DND-41 (cell line): Measurements from ENCODE around the gene BBS9.

Source experiments
- CTCF ChIP-seq: IDR thresholded peaks from 2 replicates; pipeline ENCODE4 v1.5.1; 2012; ENCODE audit warnings: borderline replicate concordance, low read length, moderate library complexity, mild to moderate bottlenecking; ENCODE audit not compliant: poor library complexity, severe bottlenecking; ENCODE audit errors: extremely low read depth
- EZH2 ChIP-seq: IDR thresholded peaks from 3 replicates; pipeline ENCODE4 v1.6.1; 2012; ENCODE audit warnings: borderline replicate concordance, low read depth, mild to moderate bottlenecking, moderate library complexity, low read length, inconsistent platforms; ENCODE audit not compliant: severe bottlenecking

DNA sequence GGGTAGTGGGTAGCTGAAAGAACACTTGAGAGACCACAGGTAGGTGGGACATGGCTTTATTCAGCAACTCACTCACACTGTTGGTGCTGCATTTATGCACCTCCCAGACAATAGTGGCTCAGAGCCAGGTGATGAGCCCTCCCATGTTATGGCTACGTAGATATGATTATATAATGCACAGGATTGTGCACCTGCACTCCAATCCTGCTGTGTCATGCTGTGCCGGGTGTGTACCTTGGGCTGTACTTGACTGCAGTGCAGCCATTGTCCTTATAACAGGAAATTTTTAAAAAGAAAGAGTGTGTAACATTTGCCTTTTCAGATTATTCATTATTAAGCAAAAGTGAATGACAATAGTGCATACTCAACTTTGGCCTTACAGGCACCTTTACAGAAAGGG, 409.8 kb downstream of the BBS9 start:
- TF ChIP-seq CTCF (no peak), EZH2 (no peak)
